RWPE1 (cell line): ENCODE data around the gene MYL4.
"Not testable (repeated sequence)": the region's sequence is repeated elsewhere in the genome, so short reads cannot be mapped to it uniquely, and the experiment has no call there.

Experiments used
- CTCF ChIA-PET: fragments of 350-600 bp; sonication (Branson Sonifier 250); formaldehyde crosslinking; extraction: SDS; loops from one replicate; lab custom pipeline; 2021; lab: Yijun Ruan, JAX
- POLR2A ChIA-PET: fragments of 400-600 bp; formaldehyde crosslinking; extraction: SDS; loops from one replicate; lab custom pipeline; 2020; ENCODE audit warnings: antibody characterized with exemption; ENCODE audit not compliant: low non-redundant PET; lab: Yijun Ruan, JAX
- DNase-seq: peaks from one replicate; pipeline ENCODE4 v3.0.0; 2012; ENCODE audit warnings: low spot score
- H3K27ac ChIP-seq: fragments of 450-650 bp; 2 replicates; pipeline ENCODE4 v1.5.1; 2017
- CTCF ChIP-seq: fragments of 450-650 bp; conservative IDR thresholded peaks from 2 replicates; pipeline ENCODE4 v1.5.1; 2017; ENCODE audit warnings: low read depth, mild to moderate bottlenecking

MYL4 gene

GRCh38 chr17:47208744-47209488, at the start of gene MYL4:
TSS of gene MYL4 (plus strand) at chr17:47209348. CDS start at chr17:47209423, 75 bp downstream.
- CTCF ChIA-PET: no interaction called here
- POLR2A ChIA-PET: no interaction called here
- DNase-seq: no peak
- no peak for TF ChIP-seq CTCF
- H3K27ac ChIP-seq: no peak within 1 kb of the TSS

- ChIA-PET POLR2A (no interaction called here), CTCF (interaction anchor here (0.6 kb wide), 1 partner anchor 45 kb away, joined by 3 read pairs; no protein-coding TSS in a partner anchor)
- TF ChIP-seq CTCF: no peak
- no peak for DNase-seq
- no peak overlapping the region for H3K27ac ChIP-seq
These were observed 47.0 kb upstream of the MYL4 start for GRCh38 chr17:47162013-47162622.

GRCh38 chr17:47164263-47164662, 44.9 kb upstream of the MYL4 start:
- TF ChIP-seq CTCF: no peak
- ChIA-PET POLR2A (no interaction called here), CTCF (no interaction called here)
- 0 out of 2 replicates have a peak overlapping the region, but pooled peaks have one; percentile 38 for H3K27ac ChIP-seq
- no peak for DNase-seq

- DNase-seq: no peak
- no peak for TF ChIP-seq CTCF
- no peak overlapping the region for H3K27ac ChIP-seq
- POLR2A ChIA-PET: no interaction called here
- CTCF ChIA-PET: no interaction called here
These were observed 44.0 kb upstream of the MYL4 start for GRCh38 chr17:47165137-47165536.

DNA sequence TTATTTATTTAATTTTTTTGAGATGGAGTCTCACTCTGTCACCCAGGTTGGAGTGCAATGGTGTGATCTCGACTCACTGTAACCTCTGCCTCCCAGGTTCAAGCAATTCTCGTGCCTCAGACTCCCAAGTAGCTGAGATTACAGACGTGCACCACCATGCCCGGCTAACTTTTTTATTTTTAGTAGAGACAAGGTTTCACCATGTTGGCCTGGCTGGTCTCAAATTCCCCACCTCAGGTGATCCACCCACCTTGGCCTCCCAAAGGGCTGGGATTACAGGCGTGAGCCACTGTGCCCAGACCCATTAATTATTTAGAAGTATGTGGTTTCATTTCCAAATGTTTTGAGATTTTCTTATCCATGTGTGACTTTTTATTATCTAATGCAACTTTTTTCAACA, 42.3 kb upstream of the MYL4 start:
- peak overlapping the region; percentile 34; the same call in 1 of the 2 replicates for H3K27ac ChIP-seq
- POLR2A ChIA-PET: not testable (repeated sequence)

DNA sequence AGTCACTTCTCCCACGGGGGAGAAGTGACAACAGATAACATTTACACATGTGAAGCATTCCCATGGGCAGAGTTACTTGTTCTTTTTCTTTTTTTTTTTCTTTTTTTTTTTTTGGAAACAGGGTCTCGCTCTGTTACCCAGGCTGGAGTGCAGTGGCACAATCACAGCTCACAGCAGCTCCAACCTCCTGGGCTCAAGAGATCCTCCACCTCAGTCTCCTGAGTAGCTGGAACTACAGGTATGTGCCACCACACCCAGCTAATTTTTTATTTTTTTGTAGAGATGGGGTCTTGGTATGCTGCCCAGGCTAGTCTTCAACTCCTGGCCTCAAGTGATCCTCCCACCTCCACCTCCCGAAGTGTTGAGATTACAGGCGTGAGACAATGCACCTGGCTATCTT, 40.3 kb upstream of the MYL4 start:
- H3K27ac ChIP-seq, POLR2A ChIA-PET, DNase-seq: not testable (repeated sequence)
- CTCF ChIA-PET: interaction anchor here (0.6 to 0.7 kb wide), 2 partner anchors 72 to 147 kb away, joined by 3 to 12 read pairs; no protein-coding TSS in a partner anchor

More for the DNA sequence above, 42.3 kb upstream of the MYL4 start:
- DNase-seq, CTCF ChIA-PET: not testable (repeated sequence)

GRCh38 chr17:47170710-47171109, 38.4 kb upstream of the MYL4 start:
- POLR2A ChIA-PET: no interaction called here
- CTCF ChIA-PET: no interaction called here
- DNase-seq: no peak
- no peak for TF ChIP-seq CTCF
- H3K27ac ChIP-seq: no peak overlapping the region
